Liver (tissue), 9 donors: ENCODE results near the gene FBXO7. TPM values are rescaled to one million over a fixed set of nuclear protein-coding genes. Genes with fewer than 3 reads are reported as not detected.

Experiments used
- DNase-seq: peaks from one replicate; pipeline ENCODE4 v3.0.0-alpha.2; 2017; ENCODE audit warnings: low spot score
- H3K27ac ChIP-seq, 2 donors: one replicate each; pipeline ENCODE4 v1.7.0; 2013; ENCODE audit warnings: inconsistent platforms in 2 of 2, low read length in 2 of 2, control low read depth in 1 of 2, low read depth in 1 of 2, mild to moderate bottlenecking in 1 of 2
- H3K27me3 ChIP-seq, 4 donors: one replicate each; pipeline versions ENCODE4 v1.6.1 to v1.7.0; 2013; ENCODE audit warnings: low read length in 3 of 4, inconsistent platforms in 1 of 4, mild to moderate bottlenecking in 1 of 4, moderate library complexity in 1 of 4; ENCODE audit not compliant: control insufficient read depth in 4 of 4, insufficient read depth in 4 of 4
- H3K36me3 ChIP-seq, 4 donors: one replicate each; pipeline versions ENCODE4 v1.6.1 to v1.7.0; 2013; ENCODE audit warnings: low read length in 3 of 4, mild to moderate bottlenecking in 3 of 4, low read depth in 1 of 4, moderate library complexity in 1 of 4; ENCODE audit not compliant: control insufficient read depth in 4 of 4, insufficient read depth in 3 of 4
- H3K4me1 ChIP-seq, 4 donors: one replicate each; pipeline versions ENCODE4 v1.6.1 to v1.7.0; 2013; ENCODE audit warnings: low read length in 3 of 4, mild to moderate bottlenecking in 3 of 4, moderate library complexity in 1 of 4; ENCODE audit not compliant: control insufficient read depth in 4 of 4, insufficient read depth in 4 of 4
- H3K4me3 ChIP-seq, 3 donors: one replicate each; pipeline versions ENCODE4 v1.6.1 to v1.7.0; 2013; ENCODE audit warnings: low read length in 3 of 3, control low read depth in 1 of 3, low read depth in 1 of 3, mild to moderate bottlenecking in 1 of 3
- H3K9ac ChIP-seq, 2 donors: one replicate each; pipeline ENCODE4 v1.7.0; 2013; ENCODE audit warnings: low read length in 2 of 2, mild to moderate bottlenecking in 2 of 2, moderate library complexity in 2 of 2, control low read depth in 1 of 2, low read depth in 1 of 2
- H3K9me3 ChIP-seq, 4 donors: one replicate each; pipeline versions ENCODE4 v1.6.1 to v1.7.0; 2013; ENCODE audit warnings: low read length in 3 of 4; ENCODE audit not compliant: control insufficient read depth in 4 of 4
- ATF3 ChIP-seq: IDR thresholded peaks from 2 replicates; pipeline ENCODE4 v1.6.1; 2016; ENCODE audit warnings: antibody characterized with exemption
- CTCF ChIP-seq: fragments of 150-350 bp; IDR thresholded peaks from 2 replicates; pipeline ENCODE4 v1.5.1; 2017; ENCODE audit warnings: improper control_type of control experiment, low read depth, low read length; ENCODE audit not compliant: missing input control
- FOXA2 ChIP-seq: IDR thresholded peaks from 2 replicates; pipeline ENCODE4 v1.6.1; 2016; ENCODE audit warnings: antibody characterized with exemption
- GABPA ChIP-seq, 2 donors: IDR thresholded peaks in 1 of 2; conservative IDR thresholded peaks in 1 of 2; 2 replicates each; pipeline ENCODE4 v1.6.1; 2016; ENCODE audit warnings: antibody characterized with exemption in 2 of 2, mild to moderate bottlenecking in 1 of 2, moderate library complexity in 1 of 2
- HNF4A ChIP-seq, 2 donors: conservative IDR thresholded peaks; 2 replicates each; pipeline ENCODE4 v1.6.1; 2016; ENCODE audit warnings: antibody characterized with exemption in 2 of 2, mild to moderate bottlenecking in 2 of 2
- HNF4G ChIP-seq: IDR thresholded peaks from 2 replicates; pipeline ENCODE4 v1.6.1; 2016; ENCODE audit warnings: antibody characterized with exemption
- JUND ChIP-seq, 2 donors: IDR thresholded peaks; 2 replicates each; pipeline ENCODE4 v1.6.1; 2016; ENCODE audit warnings: antibody characterized with exemption in 2 of 2
- NR2F2 ChIP-seq: IDR thresholded peaks from 2 replicates; pipeline ENCODE4 v1.6.1; 2016; ENCODE audit warnings: antibody characterized with exemption
- RAD21 ChIP-seq, 2 donors: IDR thresholded peaks; 2 replicates each; pipeline ENCODE4 v1.6.1; 2016; ENCODE audit warnings: antibody characterized with exemption in 2 of 2, mild to moderate bottlenecking in 2 of 2
- REST ChIP-seq: IDR thresholded peaks from 2 replicates; pipeline ENCODE4 v1.6.1; 2016; ENCODE audit warnings: antibody characterized with exemption, mild to moderate bottlenecking
- RXRA ChIP-seq, 2 donors: IDR thresholded peaks; 2 replicates each; pipeline ENCODE4 v1.6.1; 2017 to 2018; ENCODE audit warnings: antibody characterized with exemption in 2 of 2, mild to moderate bottlenecking in 1 of 2
- SP1 ChIP-seq: IDR thresholded peaks from 2 replicates; pipeline ENCODE4 v1.6.1; 2018; ENCODE audit warnings: antibody characterized with exemption, mild to moderate bottlenecking
- YY1 ChIP-seq: IDR thresholded peaks from 2 replicates; pipeline ENCODE4 v1.6.1; 2016; ENCODE audit warnings: antibody characterized with exemption, mild to moderate bottlenecking
- ZBTB33 ChIP-seq: IDR thresholded peaks from 2 replicates; pipeline ENCODE4 v1.6.1; 2016; ENCODE audit warnings: antibody characterized with exemption
- WGBS: extraction: QIAGEN DNeasy Blood & Tissue Kit; methylation state at CpG from one replicate; pipeline ENCODE4 v1.1.7; 2013; 5-methylcytosine and 5-hydroxymethylcytosine counted together
- polyA plus RNA-seq, 2 donors: library from polyadenylated mRNA; stranded (reverse) in 1 of 2; unstranded in 1 of 2; fragments of 200-250 nt in 1 of 2; fragments of >200 nt in 1 of 2; fragmentation: Nextera tagmentation in 1 of 2; extraction: Ambion mirVana in 1 of 2; gene quantifications; one replicate each; pipeline versions ENCODE4 v1.2.1 to v1.2.3, GENCODE V29; 2013 to 2015
- total RNA-seq, 2 donors: library from RNA; depleted of rRNA; stranded (reverse); fragments of >200 nt; gene quantifications; one replicate each; pipeline ENCODE4 v1.2.3, GENCODE V29; 2014
- donor health status: healthy.
- donor health status: healthy.
- donor health status: healthy.
- donor health status: healthy.
- donor health status: healthy.

Gene FBXO7
- total and polyA plus RNA-seq, 4 donors = 37.9 to 179 (median 50.8) TPM

- no peak for TF ChIP-seq REST
- TF ChIP-seq HNF4G = no peak
Measured at GRCh38 chr22:32544953-32545558, 70.4 kb downstream of the FBXO7 start (continued).

- H3K4me3 ChIP-seq = no peak overlapping the region
- H3K9me3 ChIP-seq = no peaks in the 10 kb centered on the region
- H3K36me3 ChIP-seq = no peaks in the 10 kb centered on the region
- no peak for DNase-seq
- TF ChIP-seq YY1 = no peak
- TF ChIP-seq NR2F2 = no peak
- TF ChIP-seq RAD21 (IDR thresholded peaks at IDR 0.05) = no peak
- TF ChIP-seq ZBTB33 = no peak
- no peak for TF ChIP-seq GABPA (IDR thresholded peaks at IDR 0.05 in 1 of 2, conservative IDR thresholded peaks at IDR 0.05 in 1 of 2)
- no peak for TF ChIP-seq SP1
- TF ChIP-seq RXRA (IDR thresholded peaks at IDR 0.05) = no peak
- no peak for TF ChIP-seq HNF4G
- TF ChIP-seq JUND (IDR thresholded peaks at IDR 0.05) = peak in 1 of 2 donors; percentile 8
- peak in 1 of 2 donors; percentile 8 for TF ChIP-seq HNF4A (conservative IDR thresholded peaks at IDR 0.05)
- no peak for TF ChIP-seq CTCF
- no peak for TF ChIP-seq ATF3
- no peak for TF ChIP-seq REST
- no peak for TF ChIP-seq FOXA2
- no peak overlapping the region for H3K27ac ChIP-seq
- H3K27me3 ChIP-seq = no peaks in the 10 kb centered on the region
- H3K9ac ChIP-seq = no peak overlapping the region
- WGBS = 88% methylated on average over 4 of the region's 4 CpGs
- peaks cover 0 to 12% (median 3%) of the 10 kb centered on the region in 4 donors for H3K4me1 ChIP-seq
Measured at GRCh38 chr22:32545801-32546200, 71.2 kb downstream of the FBXO7 start.
